OCI-LY1 (cell line): ENCODE results near the gene MSH3.

Source experiments
- EZH2 ChIP-seq: fragments of 200-600 bp; sonication (generic), shearing (Covaris generic); IDR thresholded peaks from 2 replicates; pipeline ENCODE4 v1.8.0; 2017; ENCODE audit warnings: borderline replicate concordance, mixed run types, mild to moderate bottlenecking, antibody characterized with exemption, low read length, moderate library complexity, mixed read lengths
- TF ChIP-seq, protein P1 (sequence below): fragments of 200-600 bp; sonication (generic), shearing (Covaris generic); IDR thresholded peaks from 2 replicates; pipeline ENCODE4 v1.5.1; 2017; ENCODE audit warnings: mild to moderate bottlenecking, antibody characterized with exemption, low read length, moderate library complexity, mixed read lengths

DNA sequence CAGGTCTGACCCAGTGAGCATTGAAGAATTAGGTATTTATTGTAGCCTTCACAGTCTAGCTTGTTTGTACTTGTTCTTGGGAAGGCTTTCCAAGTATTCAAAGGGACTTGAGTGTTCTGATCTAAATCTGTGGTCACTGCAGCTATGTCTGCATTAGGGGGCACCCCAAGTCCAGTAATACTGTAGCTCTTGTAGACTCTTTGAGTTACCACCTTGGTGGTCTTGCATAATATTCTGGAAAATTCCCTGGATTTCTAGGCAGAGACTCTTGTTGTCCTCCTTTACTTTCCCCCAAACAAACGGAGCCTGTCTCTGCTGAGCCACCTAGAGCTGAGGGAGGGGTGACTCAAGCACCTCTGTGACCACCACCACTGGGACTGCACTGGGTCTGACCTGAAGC, 149.9 kb downstream of the MSH3 start:
- TF ChIP-seq, protein P1, sequence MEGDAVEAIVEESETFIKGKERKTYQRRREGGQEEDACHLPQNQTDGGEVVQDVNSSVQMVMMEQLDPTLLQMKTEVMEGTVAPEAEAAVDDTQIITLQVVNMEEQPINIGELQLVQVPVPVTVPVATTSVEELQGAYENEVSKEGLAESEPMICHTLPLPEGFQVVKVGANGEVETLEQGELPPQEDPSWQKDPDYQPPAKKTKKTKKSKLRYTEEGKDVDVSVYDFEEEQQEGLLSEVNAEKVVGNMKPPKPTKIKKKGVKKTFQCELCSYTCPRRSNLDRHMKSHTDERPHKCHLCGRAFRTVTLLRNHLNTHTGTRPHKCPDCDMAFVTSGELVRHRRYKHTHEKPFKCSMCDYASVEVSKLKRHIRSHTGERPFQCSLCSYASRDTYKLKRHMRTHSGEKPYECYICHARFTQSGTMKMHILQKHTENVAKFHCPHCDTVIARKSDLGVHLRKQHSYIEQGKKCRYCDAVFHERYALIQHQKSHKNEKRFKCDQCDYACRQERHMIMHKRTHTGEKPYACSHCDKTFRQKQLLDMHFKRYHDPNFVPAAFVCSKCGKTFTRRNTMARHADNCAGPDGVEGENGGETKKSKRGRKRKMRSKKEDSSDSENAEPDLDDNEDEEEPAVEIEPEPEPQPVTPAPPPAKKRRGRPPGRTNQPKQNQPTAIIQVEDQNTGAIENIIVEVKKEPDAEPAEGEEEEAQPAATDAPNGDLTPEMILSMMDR, result no peak
- TF ChIP-seq EZH2, result no peak
